Activated CD4-positive, alpha-beta T cell treated with anti-CD3 and anti-CD28 coated beads for 4 hours (primary cell): Measurements from ENCODE around the gene ZBED4.

ENCODE experiments used
- DNase-seq, 2 donors: peaks; one replicate each; pipeline ENCODE4 v3.0.0-alpha.2; 2020

Gene ZBED4

GRCh38 chr22:49855251-49855911 is 1.7 kb downstream of the ZBED4 start:
- DNase-seq: peak in 1 of 2 donors; percentile 21

- no peak for DNase-seq
Observed at GRCh38 chr22:49856343-49856742, 2.7 kb downstream of the ZBED4 start.

- no peak for DNase-seq
Observed at GRCh38 chr22:49856766-49857618, 3.3 kb downstream of the ZBED4 start.

- DNase-seq: no peak
Observed at GRCh38 chr22:49858827-49859226, 5.2 kb downstream of the ZBED4 start.

- DNase-seq: no peak
Observed at GRCh38 chr22:49861642-49862495, 8.2 kb downstream of the ZBED4 start.

- DNase-seq: no peak
Observed at GRCh38 chr22:49862496-49862776, 8.8 kb downstream of the ZBED4 start.

GRCh38 chr22:49863931-49864330 is 10.3 kb downstream of the ZBED4 start:
- no peak for DNase-seq

GRCh38 chr22:49865156-49865555 is 11.5 kb downstream of the ZBED4 start:
- no peak for DNase-seq

- no peak for DNase-seq
Observed at GRCh38 chr22:49866134-49866533, 12.5 kb downstream of the ZBED4 start.

- no peak for DNase-seq
Observed at GRCh38 chr22:49866646-49867045, 13.0 kb downstream of the ZBED4 start.

- DNase-seq: no peak
Observed at GRCh38 chr22:49867303-49868265, 13.9 kb downstream of the ZBED4 start.

GRCh38 chr22:49869086-49869830 is 15.6 kb downstream of the ZBED4 start:
- no peak for DNase-seq

GRCh38 chr22:49869845-49870712 is 16.4 kb downstream of the ZBED4 start:
- no peak for DNase-seq

- no peak for DNase-seq
Observed at GRCh38 chr22:49871482-49871881, 17.8 kb downstream of the ZBED4 start.

- no peak for DNase-seq
Observed at GRCh38 chr22:49872347-49872746, 18.7 kb downstream of the ZBED4 start.

- no peak for DNase-seq
Observed at GRCh38 chr22:49873228-49873940, 19.7 kb downstream of the ZBED4 start.

GRCh38 chr22:49877642-49878041 is 24.0 kb downstream of the ZBED4 start:
- DNase-seq: no peak

- no peak for DNase-seq
Observed at GRCh38 chr22:49878206-49878605, 24.6 kb downstream of the ZBED4 start.

- DNase-seq: no peak
Observed at GRCh38 chr22:49879871-49880270, 26.2 kb downstream of the ZBED4 start.

- DNase-seq: no peak
Observed at GRCh38 chr22:49880281-49880680, 26.6 kb downstream of the ZBED4 start.
